Measurements from ENCODE around the gene MBNL1.
A peak's percentile ranks its signal among the peaks of the same experiment; 100 is the strongest.

MBNL1 gene

GRCh38 chr3:152253514-152253913, 15.2 kb upstream of the MBNL1 start:
- DNase-seq = no peak

DNA sequence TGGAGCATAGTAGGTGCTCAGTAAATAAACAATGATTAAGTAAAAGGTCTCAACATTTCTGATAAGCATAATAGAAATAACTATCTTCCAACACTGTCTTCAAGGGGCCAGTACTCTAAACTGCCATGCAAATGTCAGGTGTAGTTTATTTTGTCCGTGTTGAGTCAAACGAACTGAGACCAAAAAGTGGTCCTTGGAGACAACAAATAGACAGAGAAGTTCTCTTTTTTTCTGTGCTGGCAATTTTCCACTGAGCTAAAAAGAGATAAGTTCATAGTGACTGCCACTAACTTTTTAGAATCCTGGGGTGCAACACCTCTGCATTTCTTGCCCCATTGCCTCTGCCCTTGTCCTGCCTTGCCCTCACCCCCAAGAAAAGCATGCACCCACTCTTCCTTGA, 14.7 kb upstream of the MBNL1 start:
- peak; percentile 54 for DNase-seq

- no peak for DNase-seq
Measured at GRCh38 chr3:152255290-152255689, 13.4 kb upstream of the MBNL1 start.

DNA sequence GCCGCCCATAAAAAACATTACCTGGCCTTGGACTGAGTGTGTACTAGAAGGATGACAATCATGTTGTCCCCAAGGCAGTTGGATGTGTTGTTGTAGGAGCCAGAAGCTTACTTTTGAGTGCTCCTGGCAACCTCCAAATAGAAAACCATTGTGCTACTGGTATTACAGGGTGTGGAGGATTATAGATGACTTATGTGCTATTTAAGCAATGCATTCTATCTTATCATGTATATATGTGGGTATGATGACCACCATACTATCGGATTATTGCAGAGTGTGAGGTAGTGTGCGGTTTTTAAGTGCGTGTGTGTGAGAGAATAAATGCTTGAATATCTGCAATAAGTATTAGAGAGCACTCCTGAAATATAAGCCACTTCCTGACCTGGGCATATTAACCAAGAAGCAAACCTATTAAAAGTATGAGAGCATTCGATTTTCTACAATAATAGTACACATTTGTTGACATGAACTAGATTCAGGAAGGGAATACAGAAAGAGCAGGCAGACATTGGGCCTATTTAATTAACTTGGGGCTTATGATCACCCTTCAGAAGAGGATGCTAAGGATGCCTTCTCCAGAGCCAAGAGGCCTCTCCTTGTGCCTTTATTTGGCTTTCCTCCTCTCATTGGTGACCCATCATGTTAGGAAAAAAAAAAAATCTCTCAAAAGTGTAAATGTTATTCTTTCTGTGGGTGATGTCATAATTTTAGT, 11.7 kb upstream of the MBNL1 start:
- DNase-seq = no peak

DNA sequence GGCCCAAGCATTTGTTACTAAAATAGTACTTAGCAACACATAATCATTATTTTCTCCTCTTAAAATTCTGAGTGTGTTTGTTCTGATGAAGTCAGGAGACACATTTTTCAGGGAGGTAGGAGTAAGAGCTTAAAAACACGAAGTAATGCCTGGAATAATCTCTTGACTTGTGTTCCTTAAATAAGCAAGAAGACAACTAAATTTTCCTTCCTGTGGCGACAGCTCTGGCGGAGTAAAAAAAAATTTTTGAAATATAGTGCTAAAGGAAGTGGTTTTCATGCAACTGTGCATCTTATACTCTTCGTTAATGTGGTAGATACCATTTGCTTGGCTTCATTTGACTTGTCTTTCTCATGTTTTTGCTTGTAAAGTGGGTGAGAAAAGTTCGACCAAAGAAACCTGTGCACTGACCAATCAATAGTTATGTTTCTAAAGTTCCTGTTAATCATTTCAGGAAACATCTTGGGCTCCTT, 11.1 kb upstream of the MBNL1 start:
- no peak for DNase-seq

GRCh38 chr3:152258448-152259393, 10.0 kb upstream of the MBNL1 start:
- DNase-seq = no peak

DNA sequence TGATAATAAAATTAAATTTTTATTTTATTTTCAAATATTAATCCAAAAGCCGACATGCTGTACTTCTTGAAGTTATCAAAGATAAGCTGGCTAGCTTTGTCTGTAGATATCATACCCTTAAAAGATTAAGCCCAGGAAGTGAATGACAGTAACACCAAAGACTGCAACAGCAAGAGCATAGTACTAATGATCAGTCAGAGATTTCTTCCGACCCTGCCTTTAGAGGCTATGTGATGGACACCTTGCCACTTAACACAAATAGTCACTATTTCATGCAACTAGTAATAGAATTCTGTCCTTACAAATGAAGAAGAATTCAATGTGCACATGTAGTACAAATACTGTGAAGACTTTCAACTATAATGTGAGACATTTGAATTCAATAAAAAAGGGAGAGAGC, 9.3 kb upstream of the MBNL1 start:
- DNase-seq = no peak

DNA sequence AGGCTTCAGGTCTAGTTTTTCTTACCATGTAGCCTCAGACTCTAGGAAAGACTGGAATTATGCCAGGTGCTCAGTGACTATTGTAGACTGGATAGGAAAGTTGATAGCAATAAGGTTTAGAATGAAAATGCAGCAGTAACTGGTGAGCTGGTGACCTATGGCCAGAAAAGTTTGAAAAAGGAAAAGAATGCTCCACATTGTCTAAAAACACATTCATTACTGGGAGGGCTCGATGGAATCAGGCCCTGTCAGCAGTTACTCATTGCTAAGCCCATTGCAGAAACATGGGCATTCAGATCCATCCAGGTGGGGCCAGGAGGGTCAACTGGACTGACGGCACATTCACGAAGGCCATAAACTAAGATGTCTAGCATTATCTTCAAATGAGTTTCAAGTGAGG, 8.7 kb upstream of the MBNL1 start:
- no peak for DNase-seq

GRCh38 chr3:152260529-152260928, 8.2 kb upstream of the MBNL1 start:
- DNase-seq = no peak

GRCh38 chr3:152261329-152261728, 7.4 kb upstream of the MBNL1 start:
- DNase-seq = no peak

DNA sequence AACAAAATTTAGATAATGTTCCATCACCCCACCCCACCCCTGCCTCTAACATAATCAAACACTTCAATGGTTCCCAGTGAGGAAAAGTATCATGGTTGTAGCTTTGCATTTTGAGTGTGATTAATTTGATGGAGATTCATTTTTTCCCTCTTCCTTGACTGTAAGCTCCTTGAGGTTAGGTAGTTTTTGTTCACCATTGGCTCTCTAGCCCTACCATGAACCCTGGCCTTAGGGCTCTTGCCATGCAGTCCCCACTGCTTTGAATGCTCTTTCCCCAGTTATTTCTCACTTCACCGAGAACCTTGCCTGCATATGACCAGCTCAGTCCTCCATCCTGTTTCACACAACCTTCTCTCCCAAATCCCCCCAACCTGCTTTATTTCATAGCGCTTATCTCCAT, 5.0 kb upstream of the MBNL1 start:
- DNase-seq = no peak

GRCh38 chr3:152264378-152264777, 4.4 kb upstream of the MBNL1 start:
- DNase-seq = no peak

- DNase-seq = no peak
Measured at GRCh38 chr3:152266221-152266995, 2.3 kb upstream of the MBNL1 start.

DNA sequence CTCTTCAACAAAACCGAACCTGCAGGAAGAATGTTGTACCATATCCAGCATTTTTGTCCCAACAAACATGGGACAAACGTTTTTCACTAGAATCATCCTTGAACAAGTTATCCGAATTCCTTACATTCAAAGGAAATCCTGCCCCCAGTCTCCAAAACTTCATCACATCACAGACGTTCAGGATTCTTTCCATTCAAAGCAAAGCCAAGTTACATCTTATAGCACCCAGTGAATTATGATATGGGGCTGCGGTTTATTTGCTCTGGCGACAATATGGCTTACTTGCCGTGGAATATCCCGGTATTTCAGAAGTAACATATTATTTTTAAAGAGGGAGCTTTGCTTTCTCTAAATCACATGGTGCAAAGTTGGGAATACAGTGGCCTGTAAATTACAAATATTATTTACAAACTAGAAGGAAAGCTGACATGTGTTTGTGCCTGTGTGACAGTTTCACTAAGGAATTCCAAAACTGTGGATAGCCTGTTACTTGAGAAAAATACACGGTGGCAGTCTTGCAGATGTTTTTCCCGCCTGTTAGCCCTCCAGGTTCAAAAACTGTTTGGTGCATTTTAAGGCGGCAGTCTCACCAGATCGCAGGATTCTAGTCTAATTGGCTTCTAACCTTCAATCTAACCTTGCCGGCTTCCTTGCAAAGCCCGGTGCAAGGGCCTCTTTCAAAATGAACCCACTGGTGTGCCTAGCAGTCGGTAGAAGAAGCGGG, 736 bp upstream of the MBNL1 start:
- DNase-seq = no peak

GRCh38 chr3:152269056-152269830, 514 bp downstream of the MBNL1 start:
- peak; percentile 60 for DNase-seq

GRCh38 chr3:152269831-152270734, 1.4 kb downstream of the MBNL1 start:
- DNase-seq = peak; percentile 93

DNA sequence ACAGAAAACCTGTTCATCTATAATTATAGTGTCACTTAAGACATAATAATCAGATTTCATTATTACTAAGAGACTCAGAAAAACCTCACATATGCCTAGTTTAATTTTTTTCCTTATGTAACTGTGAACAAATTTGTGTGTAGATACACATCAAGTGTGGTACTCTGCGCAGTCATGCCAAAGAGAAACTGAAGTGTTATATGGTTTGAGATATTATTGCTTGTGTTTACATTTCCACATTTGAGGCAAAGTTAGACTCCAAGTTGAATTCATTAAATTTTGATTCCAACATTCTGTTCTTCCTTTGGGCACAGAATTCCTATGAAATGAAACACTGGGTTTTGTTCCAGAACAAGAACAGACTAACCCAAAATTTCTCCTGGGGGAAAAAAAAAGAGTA, 2.2 kb downstream of the MBNL1 start:
- no peak for DNase-seq

DNA sequence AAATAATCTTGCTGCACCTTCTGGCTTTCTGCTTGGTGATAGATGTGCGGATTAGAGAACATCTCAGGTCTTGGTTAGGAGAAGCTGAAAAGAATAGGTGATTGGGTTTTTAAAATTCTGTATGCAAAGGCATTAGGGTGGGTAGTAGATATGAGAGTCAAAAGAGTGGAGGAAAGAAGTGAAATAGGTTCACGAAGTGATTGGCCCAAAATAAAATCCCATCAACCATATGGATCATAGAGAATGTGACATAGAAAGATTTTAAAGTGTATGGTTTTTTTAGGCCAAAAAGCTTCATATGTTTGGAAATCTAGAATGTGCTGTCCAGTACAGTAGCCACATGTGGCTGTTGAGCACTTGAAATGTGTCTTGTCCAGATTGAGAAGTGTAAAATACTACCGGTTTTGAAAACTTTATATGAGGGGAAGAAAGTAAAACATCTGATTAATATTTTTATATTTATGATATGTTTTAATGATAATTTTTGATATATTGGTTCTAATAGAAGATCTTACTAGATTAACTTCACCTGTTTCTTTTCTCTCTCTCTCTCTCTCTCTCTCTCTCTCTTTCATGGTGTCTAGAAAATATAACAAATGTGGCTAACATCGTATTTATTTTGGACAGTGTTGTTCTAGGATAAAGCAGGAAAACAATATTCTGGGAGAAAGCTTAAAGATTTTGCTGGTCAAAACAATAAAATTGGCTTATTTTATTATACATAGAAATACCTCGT, 2.9 kb downstream of the MBNL1 start:
- DNase-seq = peak; percentile 53

GRCh38 chr3:152272771-152273242, 4.1 kb downstream of the MBNL1 start:
- peak; percentile 79 for DNase-seq

GRCh38 chr3:152276681-152277080, 8.0 kb downstream of the MBNL1 start:
- DNase-seq = peak; percentile 66

All from hematopoietic multipotent progenitor cell treated with erythropoietin and hydrocortisone succinate and interleukin-3 and kit ligand, for 8 days (in vitro differentiated cells).